CD4-positive, alpha-beta T cell treated with Interleukin-6 for 4 hours (primary cell): ENCODE measurements around the gene CSNK1G3.

ENCODE experiments used
- DNase-seq: peaks from one replicate; pipeline ENCODE4 v3.0.0-alpha.2; 2020; ENCODE audit warnings: mixed read lengths

Gene CSNK1G3

GRCh38 chr5:123514615-123515355 is 2.8 kb downstream of the CSNK1G3 start:
- no peak for DNase-seq

- DNase-seq: no peak
Measured at GRCh38 chr5:123515904-123516303, 3.9 kb downstream of the CSNK1G3 start.

GRCh38 chr5:123517476-123517875 is 5.5 kb downstream of the CSNK1G3 start:
- DNase-seq: no peak

GRCh38 chr5:123518111-123518510 is 6.1 kb downstream of the CSNK1G3 start:
- no peak for DNase-seq

GRCh38 chr5:123520677-123521247 is 8.8 kb downstream of the CSNK1G3 start:
- no peak for DNase-seq

GRCh38 chr5:123524146-123524545 is 12.2 kb downstream of the CSNK1G3 start:
- DNase-seq: no peak

GRCh38 chr5:123527190-123527589 is 15.2 kb downstream of the CSNK1G3 start:
- DNase-seq: no peak

GRCh38 chr5:123528065-123528464 is 16.1 kb downstream of the CSNK1G3 start:
- no peak for DNase-seq

GRCh38 chr5:123528878-123529277 is 16.9 kb downstream of the CSNK1G3 start:
- no peak for DNase-seq

- DNase-seq: no peak
Measured at GRCh38 chr5:123530728-123531127, 18.8 kb downstream of the CSNK1G3 start.

- DNase-seq: no peak
Measured at GRCh38 chr5:123535648-123536047, 23.7 kb downstream of the CSNK1G3 start.

GRCh38 chr5:123537256-123537655 is 25.3 kb downstream of the CSNK1G3 start:
- DNase-seq: no peak

GRCh38 chr5:123537845-123538244 is 25.9 kb downstream of the CSNK1G3 start:
- no peak for DNase-seq

- DNase-seq: no peak
Measured at GRCh38 chr5:123538670-123539459, 26.9 kb downstream of the CSNK1G3 start.

- no peak for DNase-seq
Measured at GRCh38 chr5:123540534-123540933, 28.6 kb downstream of the CSNK1G3 start.

- no peak for DNase-seq
Measured at GRCh38 chr5:123543438-123543837, 31.5 kb downstream of the CSNK1G3 start.

GRCh38 chr5:123545506-123545905 is 33.5 kb downstream of the CSNK1G3 start:
- DNase-seq: peak; percentile 25

- DNase-seq: no peak
Measured at GRCh38 chr5:123546657-123547056, 34.7 kb downstream of the CSNK1G3 start.

GRCh38 chr5:123549256-123549904 is 37.4 kb downstream of the CSNK1G3 start:
- peak; percentile 58 for DNase-seq

GRCh38 chr5:123554601-123555000 is 42.6 kb downstream of the CSNK1G3 start:
- DNase-seq: no peak

- DNase-seq: no peak
Measured at GRCh38 chr5:123557907-123558306, 45.9 kb downstream of the CSNK1G3 start.

- no peak for DNase-seq
Measured at GRCh38 chr5:123558762-123559433, 46.9 kb downstream of the CSNK1G3 start.

GRCh38 chr5:123559434-123559775 is 47.4 kb downstream of the CSNK1G3 start:
- DNase-seq: no peak
